Sciatic nerve (tissue), 2 donors: Measurements from ENCODE around the gene DLG2. TPM values are rescaled to one million over a fixed set of nuclear protein-coding genes. Genes with fewer than 3 reads are reported as not detected.

Source experiments
- ATAC-seq: fragments of 200-7000 bp; cut with Tn5 transposase; one replicate; pipeline ENCODE4 v1.9.1; 2020; ENCODE audit warnings: mild to moderate bottlenecking, moderate library complexity
- DNase-seq: peaks from one replicate; pipeline ENCODE4 v3.0.0-alpha.2; 2020; ENCODE audit warnings: low spot score
- intact Hi-C: fragments of 100-400 bp; cut with DNase I; formaldehyde crosslinking; loops from one replicate; pipeline ENCODE4 v1.14.2; 2022
- total RNA-seq: library from RNA; stranded (reverse); fragmentation: NEBNext Ultra II Directional; extraction: Animal tissue kit (Norgen Biotek cat#: 25700); gene quantifications from one replicate; pipeline ENCODE4 v1.2.1, GENCODE V29; 2021
- donor health status: DM: no; HTN: no; CAD: no.
- donor health status: DM: no; HTN: no; CAD: no.

The DLG2 gene
- total RNA-seq, 1 donor from 2014 or later: 17.3 TPM

- ATAC-seq (no peak), DNase-seq (no peak)
- intact Hi-C loops: no loop called here
Measured at GRCh38 chr11:84543367-84544159, 1083.6 kb downstream of the DLG2 start.

GRCh38 chr11:84541731-84542340 lies 1085.3 kb downstream of the DLG2 start:
- no peak for ATAC-seq
- intact Hi-C loops: no loop called here

GRCh38 chr11:84536456-84536855 lies 1090.7 kb downstream of the DLG2 start:
- ATAC-seq (no peak), DNase-seq (no peak)
- intact Hi-C loops: no loop called here

More at GRCh38 chr11:84541731-84542340, 1085.3 kb downstream of the DLG2 start:
- no peak for DNase-seq

GRCh38 chr11:84532364-84532763 lies 1094.8 kb downstream of the DLG2 start:
- intact Hi-C loops: no loop called here
- no peak for ATAC-seq
- DNase-seq: no peak

GRCh38 chr11:84526250-84526649 lies 1100.9 kb downstream of the DLG2 start:
- DNase-seq (no peak), ATAC-seq (no peak)
- intact Hi-C loops: no loop called here

- intact Hi-C loops: no loop called here
- peak; percentile 26 for ATAC-seq
- DNase-seq: no peak
Measured at GRCh38 chr11:84524422-84525051, 1102.6 kb downstream of the DLG2 start.

- DNase-seq (no peak), ATAC-seq (no peak)
- intact Hi-C loops: no loop called here
Measured at GRCh38 chr11:84522331-84522730, 1104.8 kb downstream of the DLG2 start.

GRCh38 chr11:84518631-84519183 lies 1108.4 kb downstream of the DLG2 start:
- DNase-seq: no peak
- ATAC-seq: no peak
- intact Hi-C loops: loop anchor here (5.0 kb wide), 1 partner anchor 691 kb away; no protein-coding TSS in a partner anchor

GRCh38 chr11:84514436-84514835 lies 1112.7 kb downstream of the DLG2 start:
- no peak for DNase-seq
- ATAC-seq: no peak
- intact Hi-C loops: no loop called here

GRCh38 chr11:84503503-84503902 lies 1123.6 kb downstream of the DLG2 start:
- intact Hi-C loops: no loop called here
- DNase-seq: no peak
- no peak for ATAC-seq

GRCh38 chr11:84501750-84502149 lies 1125.4 kb downstream of the DLG2 start:
- intact Hi-C loops: no loop called here
- no peak for DNase-seq
- ATAC-seq: no peak

- intact Hi-C loops: no loop called here
- no peak for DNase-seq
- no peak for ATAC-seq
Measured at GRCh38 chr11:84497981-84498411, 1129.1 kb downstream of the DLG2 start.

- no peak for DNase-seq
- intact Hi-C loops: no loop called here
- no peak for ATAC-seq
Measured at GRCh38 chr11:84497181-84497580, 1130.0 kb downstream of the DLG2 start.

- intact Hi-C loops: no loop called here
- ATAC-seq: no peak
- DNase-seq: no peak
Measured at GRCh38 chr11:84496122-84496521, 1131.0 kb downstream of the DLG2 start.

GRCh38 chr11:84480131-84480530 lies 1147.0 kb downstream of the DLG2 start:
- no peak for ATAC-seq
- intact Hi-C loops: no loop called here

GRCh38 chr11:84476581-84476980 lies 1150.6 kb downstream of the DLG2 start:
- intact Hi-C loops: no loop called here
- ATAC-seq (no peak), DNase-seq (no peak)

More at GRCh38 chr11:84480131-84480530, 1147.0 kb downstream of the DLG2 start:
- no peak for DNase-seq

- no peak for ATAC-seq
- no peak for DNase-seq
- intact Hi-C loops: no loop called here
Measured at GRCh38 chr11:84471501-84471900, 1155.6 kb downstream of the DLG2 start.

- ATAC-seq (no peak), DNase-seq (no peak)
- intact Hi-C loops: no loop called here
Measured at GRCh38 chr11:84468235-84468634, 1158.9 kb downstream of the DLG2 start.

GRCh38 chr11:84465040-84465439 lies 1162.1 kb downstream of the DLG2 start:
- DNase-seq: no peak
- intact Hi-C loops: no loop called here
- ATAC-seq: no peak

- DNase-seq (no peak), ATAC-seq (no peak)
- intact Hi-C loops: no loop called here
Measured at GRCh38 chr11:84455691-84456090, 1171.5 kb downstream of the DLG2 start.
